HG03378 (cell line): Measurements from ENCODE around the gene BRINP3.
"Not testable (repeated sequence)": the region's sequence is repeated elsewhere in the genome, so short reads cannot be mapped to it uniquely, and the experiment has no call there.

ENCODE experiments used
- ATAC-seq: cut with Tn5 transposase; IDR thresholded peaks from one replicate; pipeline ENCODE4 v1.9.1; 2021; ENCODE audit warnings: mild to moderate bottlenecking, moderate library complexity; ENCODE audit not compliant: unreplicated experiment

BRINP3 gene

DNA sequence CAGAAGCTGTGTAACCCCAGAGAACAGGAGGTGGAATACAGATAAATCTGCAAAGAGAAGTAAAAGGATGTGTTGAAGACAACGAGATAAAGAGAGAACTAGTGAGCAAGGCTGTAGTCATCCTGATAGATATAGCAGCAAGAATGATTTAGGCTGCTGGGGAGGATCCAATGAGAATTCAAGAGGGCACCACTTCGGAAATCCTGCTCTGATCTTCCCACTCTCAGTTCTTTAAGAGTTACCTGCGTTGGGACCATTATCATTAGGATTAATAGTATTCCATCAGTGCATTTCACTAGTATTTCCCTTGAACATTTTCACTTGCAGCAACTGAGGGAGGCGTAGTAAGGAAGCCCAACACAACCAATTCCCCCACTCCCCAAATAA lies at the start of gene BRINP3:
BRINP3 (minus strand) TSS at position 103 of the 387 bp plus-strand sequence.
- no peak for ATAC-seq

DNA sequence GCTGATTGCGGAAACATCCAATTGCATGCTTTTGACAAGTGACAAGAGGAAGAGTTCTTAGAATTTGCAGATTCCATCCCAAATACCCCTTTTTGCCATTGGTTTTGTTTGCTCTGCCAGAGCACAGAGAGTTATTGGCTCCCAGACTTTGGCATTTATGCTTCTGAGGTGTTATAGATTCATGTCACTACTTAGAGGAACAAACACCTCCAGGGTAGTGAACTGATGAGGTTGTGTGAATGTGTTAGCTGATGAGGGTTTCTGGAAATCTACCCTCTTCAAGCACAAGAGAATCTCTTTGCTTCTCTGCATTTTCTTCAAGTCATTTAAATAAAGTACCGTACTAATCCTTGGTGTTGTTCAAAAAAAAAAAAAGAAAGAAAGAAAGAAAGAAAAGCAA lies 33.9 kb upstream of the BRINP3 start:
- ATAC-seq = no peak

DNA sequence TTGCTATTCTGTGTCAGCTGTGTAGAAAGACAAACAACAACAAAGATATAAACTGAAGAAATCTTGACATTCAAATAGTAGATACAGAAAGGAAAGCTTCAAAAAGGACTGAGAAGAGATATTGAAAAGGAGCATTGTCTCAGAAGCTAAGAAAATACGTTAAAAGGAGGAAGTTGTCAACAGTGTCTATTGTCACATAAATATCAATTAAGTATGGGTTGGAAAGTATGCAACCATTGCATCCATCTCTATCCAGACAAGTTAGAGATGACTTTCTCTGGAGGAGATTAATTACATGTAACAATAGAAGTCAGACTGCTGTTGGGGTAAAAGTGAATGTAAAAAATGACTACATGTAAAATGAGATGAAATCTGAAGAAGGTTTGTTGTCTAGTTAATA lies 29.7 kb upstream of the BRINP3 start:
- no peak for ATAC-seq

- not testable (repeated sequence) for ATAC-seq
Measured at GRCh38 chr1:190504539-190504938, 26.9 kb upstream of the BRINP3 start.

DNA sequence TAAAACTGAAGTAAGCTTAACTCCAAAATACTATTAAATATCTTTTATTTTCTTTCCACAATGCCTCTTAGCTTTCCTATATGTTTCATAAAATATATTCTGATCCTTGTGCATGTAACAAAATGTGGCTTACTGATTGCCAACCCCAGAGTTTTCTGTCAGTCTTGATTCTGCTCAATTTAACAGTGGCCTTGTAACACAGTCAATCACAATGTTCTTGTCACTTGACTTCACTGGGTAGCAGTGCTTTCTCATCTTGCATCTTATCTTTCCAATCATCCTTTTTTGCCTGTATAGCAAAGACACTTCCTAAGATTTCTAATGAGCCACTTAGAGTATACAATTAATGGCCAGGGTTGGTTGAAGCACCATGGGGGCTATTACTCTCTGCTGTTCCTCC lies 19.9 kb upstream of the BRINP3 start:
- ATAC-seq = no peak

- no peak for ATAC-seq
Measured at GRCh38 chr1:190494451-190494850, 16.8 kb upstream of the BRINP3 start.

DNA sequence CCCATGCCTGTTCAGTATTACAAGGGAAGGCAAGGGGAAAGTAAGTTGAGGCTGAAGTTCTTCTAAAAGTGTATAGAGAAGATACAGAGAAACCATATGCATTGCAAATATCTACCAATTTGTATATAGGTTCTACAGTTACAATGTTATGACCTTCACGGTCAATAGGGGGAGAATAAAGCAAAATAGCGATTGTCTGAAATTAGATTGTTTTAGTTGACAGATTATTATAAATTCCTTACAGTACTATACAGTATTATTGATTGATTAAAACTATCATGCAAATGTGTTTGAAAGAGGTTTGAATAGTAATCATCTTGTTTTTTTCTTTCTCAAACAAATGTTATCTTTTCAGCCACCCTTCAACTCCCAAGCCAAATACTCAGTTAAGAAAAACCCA lies 13.7 kb upstream of the BRINP3 start:
- ATAC-seq = no peak

DNA sequence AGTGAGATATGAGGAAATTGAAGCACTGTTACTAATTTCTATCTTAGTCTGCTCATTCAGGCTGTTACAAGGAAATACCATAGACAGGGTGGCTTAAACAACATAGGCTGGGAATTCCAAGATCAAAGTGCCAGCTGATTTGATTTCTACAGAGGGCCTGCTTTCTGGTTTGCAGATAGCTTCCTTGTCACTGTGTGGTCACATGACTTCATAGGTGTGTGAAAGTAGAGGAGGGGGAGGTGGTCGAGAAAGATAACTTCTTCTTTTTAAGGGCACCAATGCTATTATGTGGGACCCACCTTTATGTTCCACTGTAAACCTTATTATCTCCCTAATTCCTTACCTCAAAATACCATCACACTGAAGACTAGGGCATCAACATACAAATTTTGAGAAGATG lies 6.4 kb upstream of the BRINP3 start:
- no peak for ATAC-seq

GRCh38 chr1:190480231-190480630 lies 2.6 kb upstream of the BRINP3 start:
- no peak for ATAC-seq

DNA sequence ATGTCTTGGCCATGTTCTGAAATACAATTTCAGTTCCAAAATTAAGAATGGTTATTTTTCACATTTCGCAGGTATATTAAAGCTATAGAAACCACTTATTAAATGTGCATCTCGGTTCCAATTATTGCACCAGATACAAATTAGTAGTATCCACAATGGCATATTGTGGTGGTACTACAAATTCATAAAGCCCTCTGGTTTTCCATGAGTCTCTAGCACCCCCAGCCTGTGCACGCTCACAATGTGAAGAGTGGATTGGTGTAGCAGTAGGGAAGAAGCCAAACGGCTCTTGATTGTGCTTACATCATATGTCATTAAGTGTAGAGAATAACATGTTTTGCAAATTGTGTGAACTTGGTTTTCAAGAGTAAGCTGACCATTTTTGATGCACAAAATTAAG lies 1.9 kb upstream of the BRINP3 start:
- no peak for ATAC-seq

GRCh38 chr1:190479050-190479397 lies 1.4 kb upstream of the BRINP3 start:
- no peak for ATAC-seq

GRCh38 chr1:190478149-190479049 lies 735 bp upstream of the BRINP3 start:
- peak; percentile 55 for ATAC-seq

GRCh38 chr1:190476806-190477205 lies 858 bp downstream of the BRINP3 start:
- no peak for ATAC-seq

GRCh38 chr1:190476321-190476720 lies 1.3 kb downstream of the BRINP3 start:
- no peak for ATAC-seq

DNA sequence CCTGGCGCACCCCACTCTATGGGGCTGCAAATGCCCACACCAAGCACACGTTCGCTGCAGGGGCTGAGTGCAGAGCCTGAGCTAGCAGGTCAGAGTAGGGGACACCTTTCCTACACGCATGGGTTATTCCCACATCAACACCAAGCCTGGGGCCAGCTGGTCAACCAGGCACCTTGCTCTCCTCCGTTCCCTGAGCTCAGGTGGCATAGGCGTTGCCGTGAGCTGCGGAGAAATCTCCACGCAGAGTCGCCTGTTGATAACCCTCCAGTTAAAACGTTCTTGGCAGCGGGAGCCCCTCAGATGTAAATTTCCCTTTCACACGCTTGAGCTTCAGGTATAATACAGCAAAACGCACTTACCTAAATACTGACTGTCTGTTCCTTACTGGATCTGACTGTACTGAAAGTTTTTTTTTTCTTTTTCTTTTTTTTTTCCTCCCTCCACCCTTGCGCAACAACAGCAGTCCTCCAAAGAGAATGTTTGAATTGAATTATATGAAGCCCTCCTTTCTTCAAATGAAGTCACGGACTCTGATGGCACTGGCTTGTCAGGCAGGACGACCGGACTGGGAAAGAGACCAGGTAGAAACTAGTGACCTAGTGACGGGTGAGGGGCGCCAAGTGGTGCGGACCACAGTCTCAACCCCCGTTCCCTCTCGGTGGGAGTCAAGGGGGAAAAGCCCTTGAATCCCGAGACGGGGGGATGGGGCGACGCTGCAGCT lies 2.1 kb downstream of the BRINP3 start:
- ATAC-seq = no peak

DNA sequence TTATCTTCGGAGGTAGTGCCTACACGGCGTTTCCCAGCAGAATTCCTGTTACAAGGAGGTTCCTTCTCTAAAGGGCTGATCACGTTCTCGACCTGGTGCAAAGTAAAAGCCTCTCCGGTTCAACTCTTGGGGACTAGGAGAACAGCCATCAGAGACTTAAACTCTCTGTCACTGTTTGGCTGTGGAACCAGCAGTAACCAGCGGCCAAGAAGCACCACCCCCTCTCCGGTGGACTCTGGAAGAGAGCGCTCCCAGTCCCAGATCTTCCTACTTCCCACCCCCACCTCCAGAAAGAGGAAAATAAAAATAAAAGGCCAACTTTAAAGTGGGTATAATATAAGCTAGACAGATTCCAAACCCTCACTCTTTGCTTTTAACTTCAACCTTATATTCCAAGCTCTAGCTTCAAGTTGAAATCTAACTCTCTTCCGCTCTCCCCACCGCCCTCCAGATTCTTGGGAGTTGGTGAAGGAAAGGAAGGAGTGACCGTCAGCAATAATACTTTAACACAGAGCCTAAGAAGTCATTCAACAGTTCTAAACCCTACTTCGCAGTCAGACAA lies 2.9 kb downstream of the BRINP3 start:
- no peak for ATAC-seq

DNA sequence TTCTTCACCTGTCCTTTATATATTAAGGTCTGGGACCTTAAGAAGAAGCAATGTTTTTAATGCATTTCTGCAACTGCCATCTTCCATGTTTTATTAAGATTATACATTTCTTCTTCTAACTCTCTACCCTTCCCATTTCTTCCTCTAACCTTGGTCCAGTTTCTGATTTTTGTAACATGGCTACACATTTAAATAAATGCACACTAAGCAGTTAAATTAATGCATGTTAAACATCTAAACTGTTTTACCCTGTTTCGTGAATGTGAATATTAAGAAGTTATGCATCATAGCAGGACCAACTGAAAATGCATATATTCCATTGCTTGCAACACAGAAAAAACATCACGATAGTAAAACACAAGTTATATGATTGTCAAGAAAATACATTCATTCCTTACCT lies 3.7 kb downstream of the BRINP3 start:
- no peak for ATAC-seq

DNA sequence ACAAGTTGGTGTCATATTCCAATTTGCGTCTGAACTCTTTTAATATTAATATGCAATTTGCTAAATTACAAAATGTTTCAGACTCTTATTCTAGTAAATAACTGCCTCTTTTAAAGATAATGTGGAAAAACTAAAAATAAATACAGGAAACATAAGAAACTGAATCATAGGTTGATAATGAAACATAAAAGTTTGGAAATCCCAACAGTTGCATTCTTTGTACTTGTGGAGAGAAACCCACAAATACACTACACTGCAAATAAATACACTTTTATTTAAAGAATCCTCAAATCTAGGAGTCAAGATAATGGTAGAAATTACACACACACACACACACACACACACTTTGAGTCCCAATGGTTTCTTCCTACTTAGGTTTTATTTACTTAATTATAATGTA lies 5.2 kb downstream of the BRINP3 start:
- no peak for ATAC-seq

DNA sequence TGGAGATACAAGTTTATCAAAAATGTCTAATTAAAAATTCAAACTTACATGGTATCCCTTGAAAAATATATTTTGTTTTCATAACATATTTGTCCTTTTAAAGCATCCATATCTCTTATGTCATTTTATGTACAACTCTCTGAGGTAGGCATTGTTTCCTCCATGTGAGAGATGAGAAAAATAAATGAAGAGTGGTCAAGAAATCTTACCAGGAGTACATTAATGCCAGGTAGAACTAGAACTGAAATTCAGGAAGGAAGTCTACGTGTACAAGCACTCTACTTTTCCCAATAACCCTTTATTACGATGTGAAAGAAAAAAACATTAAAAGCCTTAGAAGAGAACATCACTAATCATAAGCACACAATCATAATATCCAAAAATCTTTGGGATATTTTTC lies 5.6 kb downstream of the BRINP3 start:
- ATAC-seq = no peak

- no peak for ATAC-seq
Measured at GRCh38 chr1:190464690-190465089, 13.0 kb downstream of the BRINP3 start.

DNA sequence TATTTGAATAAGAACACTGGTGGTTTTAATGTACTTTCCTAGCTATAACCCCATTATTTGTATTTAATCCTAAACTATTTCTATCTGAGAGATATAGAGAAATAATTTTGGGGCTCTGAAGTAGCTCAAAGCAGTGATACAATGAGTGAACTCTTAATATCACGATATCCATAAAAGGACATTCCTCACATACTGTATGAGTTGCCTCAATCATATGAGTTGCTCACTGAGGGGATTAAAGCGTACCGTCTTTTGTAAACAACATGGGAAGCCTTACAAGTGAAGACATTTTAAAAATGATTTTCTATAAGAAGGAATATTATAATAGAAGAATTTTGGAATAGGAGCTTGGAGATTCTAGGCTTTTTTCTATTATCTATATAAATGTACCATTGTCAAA lies 21.5 kb downstream of the BRINP3 start:
- no peak for ATAC-seq

DNA sequence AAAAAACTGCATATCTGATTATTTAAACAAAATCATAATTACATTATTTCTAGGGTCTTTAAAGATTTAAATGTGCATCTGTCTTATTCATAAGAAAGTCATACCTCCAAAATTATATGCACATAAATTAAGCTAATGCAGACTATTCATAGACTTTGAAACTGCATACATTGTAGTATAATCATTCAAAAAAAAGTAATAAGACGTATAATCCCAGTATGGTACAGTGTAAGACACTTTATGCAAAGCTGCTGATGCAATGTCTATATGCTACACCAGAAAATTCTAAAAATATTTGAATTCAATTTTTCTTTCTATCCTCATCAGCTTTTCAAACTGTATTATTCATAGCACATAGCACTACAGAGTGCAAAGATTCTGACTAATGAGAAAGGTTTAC lies 22.0 kb downstream of the BRINP3 start:
- no peak for ATAC-seq
